Endodermal cell (in vitro differentiated cells): ENCODE measurements around the gene EVX2. TPM values are rescaled to one million over a fixed set of nuclear protein-coding genes. Genes with fewer than 3 reads are reported as not detected.

Source experiments
- DNase-seq: peaks from one replicate; pipeline ENCODE4 v3.0.0-alpha.2; 2017
- H3K27ac ChIP-seq: 2 replicates; pipeline ENCODE4 v1.5.1; 2013; ENCODE audit warnings: mild to moderate bottlenecking, low read depth, low read length, moderate library complexity
- H3K27me3 ChIP-seq: 2 replicates; pipeline ENCODE4 v1.6.1; 2013; ENCODE audit warnings: mild to moderate bottlenecking, low read length, moderate library complexity; ENCODE audit not compliant: insufficient read depth, control insufficient read depth, poor library complexity, severe bottlenecking
- H3K36me3 ChIP-seq: 2 replicates; pipeline ENCODE4 v1.7.0; 2013; ENCODE audit warnings: mild to moderate bottlenecking, low read length, moderate library complexity; ENCODE audit not compliant: control insufficient read depth, insufficient read depth
- H3K4me1 ChIP-seq: one replicate; pipeline ENCODE4 v1.7.0; 2013; ENCODE audit warnings: low read length; ENCODE audit not compliant: control insufficient read depth, insufficient read depth
- H3K4me3 ChIP-seq: 2 replicates; pipeline ENCODE4 v1.5.1; 2013; ENCODE audit warnings: mild to moderate bottlenecking, low read length, moderate library complexity
- H3K9ac ChIP-seq: 2 replicates; pipeline ENCODE4 v1.6.1; 2013; ENCODE audit warnings: mild to moderate bottlenecking, low read length, moderate library complexity; ENCODE audit not compliant: poor library complexity, severe bottlenecking; ENCODE audit errors: extremely low read depth
- H3K9me3 ChIP-seq: 2 replicates; pipeline ENCODE4 v1.6.1; 2013; ENCODE audit warnings: mild to moderate bottlenecking, low read length, moderate library complexity; ENCODE audit not compliant: control insufficient read depth
- H3K27ac Mint-ChIP-seq: 2 replicates; pipeline ENCODE4 v1.8.0; 2020; ENCODE audit warnings: mixed read lengths
- H3K27me3 Mint-ChIP-seq: 2 replicates; pipeline ENCODE4 v1.8.0; 2021; ENCODE audit warnings: mild to moderate bottlenecking, mixed read lengths; ENCODE audit not compliant: insufficient read depth
- H3K36me3 Mint-ChIP-seq: 2 replicates; pipeline ENCODE4 v1.8.0; 2020; ENCODE audit warnings: low read depth, mixed read lengths
- H3K4me1 Mint-ChIP-seq: 2 replicates; pipeline ENCODE4 v1.8.0; 2020; ENCODE audit warnings: mixed read lengths
- H3K4me3 Mint-ChIP-seq: 2 replicates; pipeline ENCODE4 v1.8.0; 2020; ENCODE audit warnings: mild to moderate bottlenecking, moderate library complexity, mixed read lengths
- H3K9me3 Mint-ChIP-seq: 2 replicates; pipeline ENCODE4 v1.8.0; 2020; ENCODE audit warnings: mild to moderate bottlenecking, mixed read lengths
- CTCF ChIP-seq: fragments of 200-600 bp; sonication (generic); conservative IDR thresholded peaks from 2 replicates; pipeline ENCODE4 v1.5.0; 2021; ENCODE audit warnings: antibody characterized with exemption, mild to moderate bottlenecking
- WGBS, 2 experiments: methylation state at CpG; one replicate each; pipeline versions ENCODE4 v1.1.5 to v1.1.7; 2013; ENCODE audit warnings: missing lambda C conversion rate in 2 of 2, mixed read lengths in 1 of 2; ENCODE audit not compliant: insufficient coverage in 1 of 2, insufficient read length in 1 of 2; 5-methylcytosine and 5-hydroxymethylcytosine counted together
- total RNA-seq, 2 donors: library from RNA; stranded (reverse); fragmentation: NEBNext Ultra II Directional in 1 of 2; extraction: Animal tissue kit (Norgen Biotek cat#: 25700) in 1 of 2; gene quantifications; 2 replicates in 1 of 2; 3 replicates in 1 of 2; pipeline ENCODE4 v1.2.1, GENCODE V29; 2021

EVX2 gene
- total RNA-seq, 2 donors from 2014 or later = not detected

GRCh38 chr2:176127774-176128072 lies 44.0 kb upstream of the EVX2 start:
- H3K9ac ChIP-seq = no peak overlapping the region
- Mint-ChIP-seq H3K27ac (no peak overlapping the region), H3K9me3 (no peaks in the 10 kb centered on the region), H3K4me3 (no peak overlapping the region), H3K27me3 (peaks cover 95% of the 10 kb centered on the region), H3K4me1 (peaks cover 12% of the 10 kb centered on the region), H3K36me3 (no peaks in the 10 kb centered on the region)
- H3K27me3 ChIP-seq = peaks cover 100% of the 10 kb centered on the region
- H3K36me3 ChIP-seq = no peaks in the 10 kb centered on the region
- H3K4me1 ChIP-seq = no peaks in the 10 kb centered on the region
- no peak overlapping the region for H3K27ac ChIP-seq
- no peak overlapping the region for H3K4me3 ChIP-seq
- no peak for DNase-seq
- TF ChIP-seq CTCF = no peak
- WGBS, 2 experiments = 23 to 36% methylated on average over 3 to 4 of the region's 4 CpGs
- H3K9me3 ChIP-seq = no peaks in the 10 kb centered on the region

- Histone ChIP-seq H3K27me3 (peaks cover 100% of the 10 kb centered on the region), H3K9ac (no peak overlapping the region), H3K36me3 (no peaks in the 10 kb centered on the region), H3K27ac (no peak overlapping the region), H3K4me1 (no peaks in the 10 kb centered on the region), H3K4me3 (no peak overlapping the region), H3K9me3 (no peaks in the 10 kb centered on the region)
- Mint-ChIP-seq H3K4me1 (peaks cover 8% of the 10 kb centered on the region), H3K36me3 (no peaks in the 10 kb centered on the region), H3K4me3 (no peak overlapping the region), H3K9me3 (no peaks in the 10 kb centered on the region), H3K27ac (no peak overlapping the region), H3K27me3 (peaks cover 95% of the 10 kb centered on the region)
- TF ChIP-seq CTCF = peak; percentile 94
- peak; percentile 83 for DNase-seq
- 0 to 5% methylated on average over 2 to 9 of the region's 13 CpGs for WGBS, 2 experiments
Measured at GRCh38 chr2:176126929-176127773, 43.4 kb upstream of the EVX2 start.

GRCh38 chr2:176125772-176126054 lies 42.0 kb upstream of the EVX2 start:
- Mint-ChIP-seq H3K27ac (no peak overlapping the region), H3K36me3 (no peaks in the 10 kb centered on the region), H3K4me1 (peaks cover 8% of the 10 kb centered on the region), H3K27me3 (peaks cover 95% of the 10 kb centered on the region), H3K4me3 (no peak overlapping the region), H3K9me3 (no peaks in the 10 kb centered on the region)
- Histone ChIP-seq H3K36me3 (no peaks in the 10 kb centered on the region), H3K27me3 (peaks cover 100% of the 10 kb centered on the region), H3K9me3 (no peaks in the 10 kb centered on the region), H3K4me3 (no peak overlapping the region), H3K4me1 (no peaks in the 10 kb centered on the region), H3K9ac (no peak overlapping the region), H3K27ac (no peak overlapping the region)
- TF ChIP-seq CTCF = no peak
- 25 to 26% methylated on average over 5 to 6 of the region's 6 CpGs for WGBS, 2 experiments
- DNase-seq = peak; percentile 46
